ENCODE measurements around the gene WWOX.

The WWOX gene

GRCh38 chr16:78955206-78955605 is 855.8 kb downstream of the WWOX start:
- TF ChIP-seq EZH2 (IDR thresholded peaks at IDR 0.05; ENCODE audit: borderline replicate concordance, low read depth, low read length, severe bottlenecking) (no peak), CTCF (IDR thresholded peaks at IDR 0.05; ENCODE audit: borderline replicate concordance, extremely low read depth, low read length, poor library complexity, severe bottlenecking) (no peak)
- Histone ChIP-seq H3K4me3 (ENCODE audit: low read depth in 1 of 2, low read length in 2 of 2) (no peak overlapping the region), H3K36me3 (ENCODE audit: insufficient read depth, low read length) (no peaks in the 10 kb centered on the region), H2AFZ (ENCODE audit: low read depth, low read length) (no peak overlapping the region), H4K20me1 (ENCODE audit: insufficient read depth, low read length) (no peaks in the 10 kb centered on the region), H3K27me3 (ENCODE audit: insufficient read depth, low read length, poor library complexity) (no peaks in the 10 kb centered on the region), H3K4me1 (ENCODE audit: insufficient read depth, low read length) (no peaks in the 10 kb centered on the region), H3K79me2 (ENCODE audit: insufficient read depth, low read length) (no peaks in the 10 kb centered on the region), H3K9ac (ENCODE audit: low read depth, low read length) (no peak overlapping the region), H3K27ac (ENCODE audit: low read length) (no peak overlapping the region), H3K9me3 (ENCODE audit: insufficient read depth, low read length, severe bottlenecking) (no peaks in the 10 kb centered on the region), H3K4me2 (ENCODE audit: insufficient read depth, low read length) (no peak overlapping the region)
- no peak for DNase-seq
- ATAC-seq (ENCODE audit: insufficient read depth, low read depth) = no peak

- H3K4me2 ChIP-seq (ENCODE audit: insufficient read depth, low read length) = no peak overlapping the region
- no peak overlapping the region for H2AFZ ChIP-seq (ENCODE audit: low read depth, low read length)
- H3K79me2 ChIP-seq (ENCODE audit: insufficient read depth, low read length) = no peaks in the 10 kb centered on the region
- no peaks in the 10 kb centered on the region for H3K9me3 ChIP-seq (ENCODE audit: insufficient read depth, low read length, severe bottlenecking)
- H3K36me3 ChIP-seq (ENCODE audit: insufficient read depth, low read length) = no peaks in the 10 kb centered on the region
- H3K27me3 ChIP-seq (ENCODE audit: insufficient read depth, low read length, poor library complexity) = no peaks in the 10 kb centered on the region
- DNase-seq = no peak
- H3K9ac ChIP-seq (ENCODE audit: low read depth, low read length) = no peak overlapping the region
- H3K4me1 ChIP-seq (ENCODE audit: insufficient read depth, low read length) = no peaks in the 10 kb centered on the region
- no peak overlapping the region for H3K4me3 ChIP-seq (ENCODE audit: low read depth in 1 of 2, low read length in 2 of 2)
- ATAC-seq (ENCODE audit: insufficient read depth, low read depth) = no peak
- no peak overlapping the region for H3K27ac ChIP-seq (ENCODE audit: low read length)
- H4K20me1 ChIP-seq (ENCODE audit: insufficient read depth, low read length) = no peaks in the 10 kb centered on the region
- TF ChIP-seq CTCF (IDR thresholded peaks at IDR 0.05; ENCODE audit: borderline replicate concordance, extremely low read depth, low read length, poor library complexity, severe bottlenecking) (no peak), EZH2 (IDR thresholded peaks at IDR 0.05; ENCODE audit: borderline replicate concordance, low read depth, low read length, severe bottlenecking) (no peak)
Observed at GRCh38 chr16:78956859-78957258, 857.4 kb downstream of the WWOX start.

DNA sequence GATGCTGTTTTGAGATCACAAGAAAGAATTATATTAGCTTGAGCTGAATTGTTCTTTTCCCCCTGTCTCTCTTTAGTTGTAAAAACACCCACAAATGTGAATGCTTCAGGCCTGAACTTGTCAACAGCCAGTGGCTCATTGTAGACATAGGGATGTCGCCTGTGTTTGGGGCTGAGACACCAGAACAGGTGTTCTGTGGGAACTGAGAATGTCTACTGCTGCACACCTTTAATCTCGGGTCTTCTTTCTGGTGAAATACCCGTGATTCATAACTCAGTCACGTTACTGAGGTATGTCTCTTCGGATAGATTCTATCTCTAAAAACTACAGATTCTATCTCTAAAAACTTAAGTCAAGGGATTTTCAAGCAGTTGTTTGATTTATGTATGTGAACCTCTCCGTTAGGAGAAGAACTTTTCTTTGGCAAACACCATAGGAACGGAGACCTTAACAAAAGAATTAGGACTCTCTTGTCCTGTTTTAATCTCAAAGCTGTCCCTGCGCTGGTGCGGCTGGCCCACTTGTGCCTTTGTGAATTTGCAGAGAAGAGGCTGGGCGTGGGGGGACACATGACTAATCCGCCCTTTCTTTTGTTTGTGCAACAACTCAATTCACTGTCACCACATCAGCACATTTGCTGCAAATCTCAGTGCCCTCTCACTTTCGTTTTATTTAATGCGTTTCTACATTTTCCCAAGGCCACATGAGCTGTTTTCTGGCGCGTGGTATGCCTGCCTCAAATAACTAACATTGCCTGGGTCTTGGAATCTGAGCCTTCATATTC is 858.1 kb downstream of the WWOX start:
- Histone ChIP-seq H3K4me1 (ENCODE audit: insufficient read depth, low read length) (no peaks in the 10 kb centered on the region), H3K27me3 (ENCODE audit: insufficient read depth, low read length, poor library complexity) (no peaks in the 10 kb centered on the region), H3K4me2 (ENCODE audit: insufficient read depth, low read length) (no peak overlapping the region), H2AFZ (ENCODE audit: low read depth, low read length) (no peak overlapping the region), H3K79me2 (ENCODE audit: insufficient read depth, low read length) (no peaks in the 10 kb centered on the region), H4K20me1 (ENCODE audit: insufficient read depth, low read length) (no peaks in the 10 kb centered on the region), H3K27ac (ENCODE audit: low read length) (no peak overlapping the region), H3K9me3 (ENCODE audit: insufficient read depth, low read length, severe bottlenecking) (no peaks in the 10 kb centered on the region), H3K9ac (ENCODE audit: low read depth, low read length) (no peak overlapping the region), H3K4me3 (ENCODE audit: low read depth in 1 of 2, low read length in 2 of 2) (no peak overlapping the region), H3K36me3 (ENCODE audit: insufficient read depth, low read length) (no peaks in the 10 kb centered on the region)
- TF ChIP-seq CTCF (IDR thresholded peaks at IDR 0.05; ENCODE audit: borderline replicate concordance, extremely low read depth, low read length, poor library complexity, severe bottlenecking) = no peak
- TF ChIP-seq EZH2 (IDR thresholded peaks at IDR 0.05; ENCODE audit: borderline replicate concordance, low read depth, low read length, severe bottlenecking) = no peak
- DNase-seq = no peak
- no peak for ATAC-seq (ENCODE audit: insufficient read depth, low read depth)
